M059J (cell line): Measurements from ENCODE around the gene TCF25. TPM values are rescaled to one million over a fixed set of nuclear protein-coding genes. Genes with fewer than 3 reads are reported as not detected.

Experiments used
- DNase-seq: peaks from one replicate; pipeline ENCODE4 v3.0.0-alpha.2; 2012; ENCODE audit warnings: low read depth
- total RNA-seq: library from RNA; depleted of rRNA; stranded (reverse); fragments of >200 nt; shearing (Covaris generic); gene quantifications from 2 replicates; pipeline ENCODE4 v1.2.3, GENCODE V29; 2014

Gene TCF25
- total RNA-seq, 1 experiment from 2014 or later: 103 TPM

- DNase-seq: no peak
Observed at GRCh38 chr16:89843409-89844350, 29.7 kb upstream of the TCF25 start.

DNA sequence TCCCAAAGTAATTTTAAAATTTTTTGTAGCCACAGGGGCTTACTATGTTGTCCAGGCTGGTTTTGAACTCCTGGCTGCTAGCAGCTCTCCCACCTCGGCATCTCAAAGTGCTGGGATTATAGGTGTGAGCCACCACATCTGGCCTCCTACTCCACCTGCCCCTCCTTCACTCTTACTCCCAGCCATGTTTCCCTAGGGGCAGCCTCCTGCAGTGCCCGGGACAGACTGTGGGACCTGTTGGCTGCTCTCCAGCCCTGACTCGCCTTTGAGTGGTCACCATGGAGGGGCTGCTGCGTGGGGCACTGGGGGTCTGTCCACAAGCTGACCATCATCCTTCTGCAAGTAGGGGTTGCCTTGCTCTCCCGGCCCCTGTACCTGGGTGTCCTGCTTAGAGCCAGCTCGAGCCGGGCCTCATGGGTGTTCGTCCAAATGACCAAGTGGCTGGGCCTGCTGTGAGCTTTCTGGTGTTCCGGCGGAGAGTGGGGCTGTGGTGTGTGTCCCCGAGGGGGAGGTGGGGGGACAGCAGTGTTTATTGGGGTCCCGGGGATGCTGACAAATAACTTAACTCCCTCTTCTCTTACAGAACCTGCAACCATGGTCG, 28.6 kb upstream of the TCF25 start:
- DNase-seq: no peak

GRCh38 chr16:89845417-89845816, 28.0 kb upstream of the TCF25 start:
- DNase-seq: no peak

DNA sequence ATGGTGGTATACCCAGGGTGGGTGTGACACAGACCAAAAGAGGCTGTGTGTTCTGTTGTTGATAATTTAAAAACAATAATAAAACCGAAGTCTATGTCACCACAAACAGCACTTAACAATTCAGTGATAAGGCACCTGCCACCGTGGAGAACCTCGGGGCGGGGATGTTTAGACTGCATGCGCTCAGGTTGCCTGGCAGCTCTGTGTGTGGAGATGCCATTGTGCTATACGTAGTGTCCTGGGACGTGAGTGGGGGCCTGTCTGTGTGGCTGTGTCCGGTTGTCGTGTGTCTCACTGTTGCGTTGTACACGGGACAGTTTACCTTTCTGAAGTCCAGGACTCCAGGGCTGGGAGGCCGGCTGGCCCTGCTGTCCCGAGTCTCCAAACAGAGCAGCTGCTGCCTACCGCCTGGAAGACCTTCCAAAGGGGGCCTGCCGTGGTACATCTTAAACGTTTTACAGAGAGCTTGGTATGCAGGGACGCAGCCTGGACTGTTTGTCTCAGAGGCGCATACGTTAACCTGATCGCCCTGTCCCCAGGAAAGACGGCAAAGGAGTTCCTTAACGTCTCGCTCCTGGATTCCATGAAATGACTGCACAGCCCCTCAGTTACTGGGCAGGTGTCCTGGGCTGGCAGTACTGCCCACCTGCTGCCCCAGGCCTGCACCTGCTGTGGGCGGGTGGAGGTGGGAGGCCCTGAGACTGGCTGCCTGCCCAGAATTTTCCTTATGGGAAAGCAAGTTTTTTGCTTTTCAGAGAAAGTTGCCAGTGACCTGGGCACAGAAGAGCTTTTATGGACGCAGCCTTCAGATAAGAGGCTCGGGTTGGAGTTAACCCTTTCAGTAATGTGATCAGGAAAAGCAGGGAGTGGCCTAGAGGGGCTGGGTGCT, 26.1 kb upstream of the TCF25 start:
- no peak for DNase-seq

GRCh38 chr16:89847940-89848297, 25.5 kb upstream of the TCF25 start:
- no peak for DNase-seq

DNA sequence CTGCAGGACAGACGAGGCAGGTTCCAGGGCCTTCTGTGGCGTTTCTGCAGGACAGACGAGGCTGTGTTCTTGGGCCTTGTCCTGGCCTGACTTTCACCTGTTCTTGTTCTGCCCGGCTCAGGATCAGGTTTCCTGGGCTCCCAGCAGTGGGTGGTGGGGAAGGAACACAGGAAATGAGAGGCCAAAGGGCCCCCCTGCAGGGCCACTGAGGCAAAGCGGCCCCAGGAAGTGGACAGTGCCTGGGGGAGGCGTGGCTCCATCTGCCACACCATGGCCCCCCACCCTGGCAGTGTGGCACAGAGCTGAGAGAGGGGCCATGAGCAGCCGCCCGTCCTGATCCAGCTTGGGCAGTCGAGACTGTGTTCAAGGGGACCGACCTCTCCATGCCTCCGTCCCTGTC, 24.4 kb upstream of the TCF25 start:
- DNase-seq: no peak

GRCh38 chr16:89853306-89853993, 19.9 kb upstream of the TCF25 start:
- no peak for DNase-seq

DNA sequence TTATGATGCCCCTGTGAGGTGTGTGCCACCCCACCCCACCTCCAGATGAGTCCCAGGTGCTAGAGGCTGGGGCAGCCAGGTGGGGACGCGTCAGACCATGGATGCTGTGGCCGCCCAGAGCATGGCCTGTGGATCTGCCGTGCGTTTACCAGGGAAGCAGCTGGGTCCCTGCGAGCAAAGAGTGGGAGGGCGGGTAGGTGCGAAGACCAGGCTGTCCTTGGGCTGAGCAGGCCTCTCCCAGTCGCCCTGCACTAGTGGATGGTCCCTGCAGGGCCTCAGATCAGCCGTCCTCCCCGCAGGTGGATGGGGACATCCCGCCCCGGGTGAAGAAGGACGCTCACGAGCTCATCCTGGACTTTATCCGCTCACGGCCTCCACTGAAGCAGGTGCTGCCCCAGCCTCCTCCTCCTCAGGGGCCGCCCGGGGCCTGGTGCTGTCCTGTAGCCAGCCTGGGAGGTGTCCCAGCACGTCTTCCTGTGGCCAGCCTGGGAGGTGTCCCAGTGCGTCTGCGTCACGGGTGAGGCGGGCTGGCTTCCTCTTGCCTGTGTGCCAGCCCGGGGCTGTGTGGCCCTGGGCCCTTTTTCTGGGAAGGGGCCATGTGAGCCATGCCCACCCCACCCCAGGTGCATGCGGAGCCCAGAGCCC, 18.0 kb upstream of the TCF25 start:
- no peak for DNase-seq

- no peak for DNase-seq
Observed at GRCh38 chr16:89855986-89856385, 17.4 kb upstream of the TCF25 start.

DNA sequence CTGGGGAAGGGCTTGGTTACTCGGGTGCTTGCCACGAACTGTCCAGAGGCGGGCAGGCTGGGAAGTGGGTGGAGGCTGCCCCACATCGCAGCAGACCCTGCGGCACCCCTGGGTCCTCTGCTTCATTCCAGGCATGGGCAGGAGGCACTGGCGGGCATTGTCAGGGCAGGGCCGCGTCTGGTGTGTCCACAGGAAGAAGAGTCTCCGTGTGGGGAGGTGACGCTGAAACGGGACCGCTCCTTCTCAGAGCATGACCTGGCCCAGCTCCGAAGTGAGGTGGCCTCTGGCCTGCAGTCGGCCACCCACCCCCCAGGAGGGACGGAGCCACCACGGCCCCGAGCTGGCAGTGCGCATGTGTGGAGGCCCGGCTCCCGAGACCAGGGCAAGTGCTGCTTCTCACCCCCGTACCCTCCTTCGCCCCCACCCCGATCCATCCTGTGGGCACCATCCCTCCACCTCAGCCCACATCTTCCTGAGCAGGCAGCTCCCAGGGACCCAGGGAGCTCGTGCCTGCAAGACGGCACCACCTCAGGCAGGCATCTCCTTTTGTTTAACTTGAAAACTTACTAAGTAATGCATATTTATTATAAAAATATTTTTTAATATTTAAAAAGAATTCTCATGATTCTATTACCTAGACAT, 14.3 kb upstream of the TCF25 start:
- DNase-seq: no peak

GRCh38 chr16:89859615-89860007, 13.8 kb upstream of the TCF25 start:
- no peak for DNase-seq

- DNase-seq: peak; percentile 43
Observed at GRCh38 chr16:89860747-89861304, 12.6 kb upstream of the TCF25 start.

DNA sequence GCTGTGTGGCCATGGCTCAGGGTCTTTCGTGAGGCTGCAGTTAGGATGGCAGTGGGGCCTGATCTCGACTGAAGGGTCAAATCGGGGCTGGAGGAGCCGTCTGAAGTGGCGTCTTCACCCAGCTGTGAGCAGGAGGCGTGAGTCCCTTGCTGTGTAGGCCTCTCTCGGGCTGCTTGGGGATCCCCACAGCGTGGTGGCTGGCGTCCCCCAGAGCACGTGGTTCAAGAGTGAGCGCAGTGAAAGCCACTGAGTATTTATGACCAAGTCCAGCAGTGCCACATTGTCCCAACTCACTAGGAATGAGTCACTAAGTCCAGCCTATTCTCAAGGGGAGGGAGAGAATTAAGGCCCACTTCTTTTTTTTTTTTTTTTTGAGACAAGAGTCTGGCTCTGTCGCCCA, 11.7 kb upstream of the TCF25 start:
- peak; percentile 14 for DNase-seq

DNA sequence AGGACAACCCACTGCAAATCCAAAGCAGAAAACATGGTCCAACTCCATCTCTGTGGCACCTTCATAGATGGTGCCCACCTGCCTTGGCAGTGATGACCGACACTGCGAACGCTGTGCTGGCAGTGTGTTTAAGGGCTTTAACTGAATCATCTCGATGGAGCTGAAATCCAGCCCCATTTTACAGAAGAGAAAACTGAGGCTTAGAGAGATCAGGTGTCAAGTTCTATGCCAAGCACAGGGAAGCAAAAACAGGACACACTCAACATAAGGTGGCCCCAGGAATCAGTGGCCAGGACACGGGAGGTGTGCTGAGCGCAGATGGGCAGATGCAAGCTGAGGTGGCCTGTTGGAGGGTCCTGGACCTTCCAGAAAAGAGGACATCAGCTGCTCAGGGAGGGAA, 10.7 kb upstream of the TCF25 start:
- no peak for DNase-seq

- DNase-seq: peak; percentile 34
Observed at GRCh38 chr16:89863741-89864526, 9.5 kb upstream of the TCF25 start.

DNA sequence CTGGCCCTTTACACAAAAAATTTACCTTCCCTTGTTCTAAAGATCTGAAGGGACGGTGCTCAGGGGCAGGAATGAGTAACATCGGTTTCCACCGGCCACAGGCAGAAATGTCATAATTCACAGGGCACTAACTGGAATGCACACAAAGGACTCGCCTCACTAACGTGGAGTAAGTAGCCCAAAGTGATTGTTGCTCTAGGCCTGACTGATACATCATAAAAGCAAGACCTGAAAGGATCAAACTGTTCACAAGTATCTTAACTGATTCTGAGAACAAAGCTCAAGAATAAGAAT, 8.9 kb upstream of the TCF25 start:
- DNase-seq: peak; percentile 57

DNA sequence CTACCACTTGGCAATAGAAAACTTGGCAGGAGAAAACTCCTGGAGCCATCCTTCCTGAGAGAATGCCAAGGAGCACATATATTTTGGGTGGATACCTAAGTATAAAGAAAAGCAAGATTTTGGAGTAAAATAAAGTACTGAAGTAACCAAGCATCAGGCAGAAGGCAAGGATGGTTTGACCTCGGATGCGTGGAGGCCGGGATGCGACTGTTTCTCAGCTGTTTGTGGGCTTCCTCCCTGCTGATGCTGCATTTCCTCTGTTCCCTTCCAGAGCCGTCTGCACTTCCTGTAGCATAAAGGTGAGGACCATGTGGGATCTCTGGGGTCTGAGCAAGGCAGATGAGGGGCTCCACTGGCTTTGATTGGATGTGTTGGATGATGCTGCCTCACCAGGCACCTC, 5.5 kb upstream of the TCF25 start:
- no peak for DNase-seq

DNA sequence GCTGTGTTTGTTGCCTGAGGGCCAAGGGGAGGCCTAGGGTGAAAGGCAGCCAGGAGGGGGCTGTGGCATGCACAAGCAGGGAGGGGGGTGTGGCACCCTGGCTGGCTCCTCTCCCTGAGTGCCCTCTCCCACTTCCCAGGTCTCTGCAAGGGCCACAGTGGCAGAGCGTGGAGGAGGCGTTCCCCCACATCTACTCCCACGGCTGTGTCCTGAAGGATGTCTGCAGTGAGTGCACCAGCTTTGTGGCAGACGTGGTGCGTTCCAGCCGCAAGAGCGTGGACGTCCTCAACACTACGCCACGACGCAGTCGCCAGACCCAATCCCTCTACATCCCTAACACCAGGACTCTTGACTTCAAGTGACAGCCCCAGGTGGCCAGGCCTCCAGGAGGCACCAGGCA, 3.5 kb upstream of the TCF25 start:
- DNase-seq: no peak

- DNase-seq: no peak
Observed at GRCh38 chr16:89870440-89870839, 3.0 kb upstream of the TCF25 start.

- no peak for DNase-seq
Observed at GRCh38 chr16:89871895-89872294, 1.5 kb upstream of the TCF25 start.
